NB4 (cell line): Measurements from ENCODE around the gene PDE7B.

ENCODE experiments used
- DNase-seq: peaks from one replicate; pipeline ENCODE4 v3.0.0; 2010; ENCODE audit warnings: low read depth
- H3K4me3 ChIP-seq: one replicate; pipeline ENCODE4 v1.5.1; 2011; ENCODE audit warnings: mild to moderate bottlenecking, low read depth, low read length, moderate library complexity
- MYC ChIP-seq: IDR thresholded peaks from 2 replicates; pipeline ENCODE4 v1.6.1; 2011; ENCODE audit warnings: low read depth, low read length
- POLR2A ChIP-seq: IDR thresholded peaks from 2 replicates; pipeline ENCODE4 v1.6.1; 2011; ENCODE audit warnings: mild to moderate bottlenecking; ENCODE audit not compliant: insufficient read length; ENCODE audit errors: extremely low read depth
- TF ChIP-seq, protein P1 (sequence below): IDR thresholded peaks from one replicate; pipeline ENCODE4 v1.5.1; 2012; ENCODE audit warnings: low read depth, low read length
- TF ChIP-seq, protein P2 (sequence below): IDR thresholded peaks from 2 replicates; pipeline ENCODE4 v1.6.1; 2011; ENCODE audit warnings: low read depth, low read length

Gene PDE7B

DNA sequence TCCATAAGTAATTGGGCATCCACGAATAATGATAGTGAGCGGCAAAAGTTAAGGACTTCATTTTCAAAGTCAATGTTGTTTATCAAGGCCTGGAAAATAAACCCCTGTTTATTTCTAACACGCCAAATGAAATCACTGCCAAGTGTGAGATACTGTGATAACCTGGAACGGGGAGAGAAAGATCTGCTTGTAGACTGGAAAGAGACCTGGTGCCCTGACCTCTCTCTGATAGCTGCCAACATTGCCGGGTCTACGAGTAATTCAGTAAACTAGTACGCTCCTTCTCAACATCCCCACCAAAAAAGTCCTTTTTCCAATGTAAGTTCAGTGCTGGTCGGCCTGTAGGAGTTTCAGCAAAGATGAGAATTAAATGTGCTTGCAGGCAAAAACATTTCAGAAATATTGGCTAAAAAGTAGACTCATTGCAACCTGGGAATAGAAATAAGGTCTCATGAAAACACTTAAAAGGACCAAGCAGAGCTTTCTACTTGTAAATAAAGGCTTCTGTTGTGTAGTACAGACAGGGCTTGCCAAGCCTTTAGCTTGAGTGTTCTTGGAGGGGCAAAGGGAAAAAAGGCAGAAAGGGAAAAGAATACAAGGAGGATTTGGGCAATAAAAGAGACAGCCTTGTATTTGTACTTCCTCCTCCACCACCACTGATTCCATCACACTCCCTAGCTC lies 43.9 kb downstream of the PDE7B start:
- H3K4me3 ChIP-seq: no peak overlapping the region
- no peak for DNase-seq
- TF ChIP-seq, protein P1, sequence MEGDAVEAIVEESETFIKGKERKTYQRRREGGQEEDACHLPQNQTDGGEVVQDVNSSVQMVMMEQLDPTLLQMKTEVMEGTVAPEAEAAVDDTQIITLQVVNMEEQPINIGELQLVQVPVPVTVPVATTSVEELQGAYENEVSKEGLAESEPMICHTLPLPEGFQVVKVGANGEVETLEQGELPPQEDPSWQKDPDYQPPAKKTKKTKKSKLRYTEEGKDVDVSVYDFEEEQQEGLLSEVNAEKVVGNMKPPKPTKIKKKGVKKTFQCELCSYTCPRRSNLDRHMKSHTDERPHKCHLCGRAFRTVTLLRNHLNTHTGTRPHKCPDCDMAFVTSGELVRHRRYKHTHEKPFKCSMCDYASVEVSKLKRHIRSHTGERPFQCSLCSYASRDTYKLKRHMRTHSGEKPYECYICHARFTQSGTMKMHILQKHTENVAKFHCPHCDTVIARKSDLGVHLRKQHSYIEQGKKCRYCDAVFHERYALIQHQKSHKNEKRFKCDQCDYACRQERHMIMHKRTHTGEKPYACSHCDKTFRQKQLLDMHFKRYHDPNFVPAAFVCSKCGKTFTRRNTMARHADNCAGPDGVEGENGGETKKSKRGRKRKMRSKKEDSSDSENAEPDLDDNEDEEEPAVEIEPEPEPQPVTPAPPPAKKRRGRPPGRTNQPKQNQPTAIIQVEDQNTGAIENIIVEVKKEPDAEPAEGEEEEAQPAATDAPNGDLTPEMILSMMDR: no peak
- no peak for TF ChIP-seq MYC
- TF ChIP-seq POLR2A: no peak
- TF ChIP-seq, protein P2, sequence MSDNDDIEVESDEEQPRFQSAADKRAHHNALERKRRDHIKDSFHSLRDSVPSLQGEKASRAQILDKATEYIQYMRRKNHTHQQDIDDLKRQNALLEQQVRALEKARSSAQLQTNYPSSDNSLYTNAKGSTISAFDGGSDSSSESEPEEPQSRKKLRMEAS: no peak

DNA sequence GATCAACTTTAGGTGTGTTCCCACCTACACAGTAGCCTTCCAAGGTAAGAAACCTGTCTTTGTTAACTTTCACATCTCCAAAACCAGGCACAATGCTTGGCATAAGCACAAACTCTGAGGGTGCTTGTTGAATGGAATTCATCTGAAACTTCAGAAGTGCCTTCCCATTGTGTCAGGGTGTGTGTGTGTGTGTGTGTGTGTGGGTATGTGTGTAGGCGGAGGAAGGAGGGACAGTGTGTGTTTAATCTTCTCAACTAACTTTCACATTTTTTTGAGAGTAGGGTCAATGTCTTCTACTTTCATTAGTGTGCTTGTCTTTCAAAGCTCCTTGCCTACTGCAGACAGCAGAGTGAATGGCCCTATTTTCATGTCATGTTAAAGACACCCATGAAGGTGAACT lies 45.6 kb downstream of the PDE7B start:
- TF ChIP-seq, protein P1: no peak
- TF ChIP-seq POLR2A (no peak), MYC (no peak)
- TF ChIP-seq, protein P2: no peak
- no peak for DNase-seq
- H3K4me3 ChIP-seq: no peak overlapping the region

DNA sequence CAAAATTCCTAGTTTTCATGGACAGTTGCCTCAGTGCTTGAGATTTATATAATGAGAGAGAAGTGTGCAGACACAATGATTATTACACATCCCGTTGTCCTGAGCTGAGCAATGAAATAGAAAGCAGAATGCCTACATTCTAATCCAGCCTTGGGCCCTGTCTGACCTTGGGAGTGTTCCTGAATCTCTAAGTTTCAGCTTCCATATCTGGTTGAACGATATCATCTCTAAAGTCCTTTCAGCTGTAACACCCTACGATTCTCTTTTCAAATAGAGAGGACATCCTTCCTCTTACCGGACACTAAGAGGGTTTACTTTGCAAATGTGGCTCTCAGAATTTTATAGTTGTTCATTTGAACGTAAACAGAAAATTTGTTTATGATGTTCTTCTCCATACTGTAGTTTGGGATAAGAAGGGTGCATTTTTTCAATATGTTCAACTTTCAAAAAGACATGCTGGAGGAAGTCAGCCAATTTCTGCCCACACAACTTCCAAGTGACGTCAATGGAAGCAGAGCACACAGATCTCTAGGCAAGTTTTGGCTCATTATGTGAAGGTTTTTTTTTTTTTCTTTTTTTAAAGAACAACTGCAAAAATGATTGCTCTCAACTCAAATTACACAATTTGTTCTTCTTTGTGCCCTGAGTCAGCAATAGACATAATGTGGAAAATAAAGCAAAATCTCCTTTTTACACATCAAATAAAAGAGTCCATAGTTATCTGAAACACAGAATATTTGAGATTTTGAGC lies 50.4 kb downstream of the PDE7B start:
- H3K4me3 ChIP-seq: no peak overlapping the region
- no peak for DNase-seq
- TF ChIP-seq, protein P2: no peak
- TF ChIP-seq MYC (no peak), POLR2A (no peak)
- TF ChIP-seq, protein P1: no peak

DNA sequence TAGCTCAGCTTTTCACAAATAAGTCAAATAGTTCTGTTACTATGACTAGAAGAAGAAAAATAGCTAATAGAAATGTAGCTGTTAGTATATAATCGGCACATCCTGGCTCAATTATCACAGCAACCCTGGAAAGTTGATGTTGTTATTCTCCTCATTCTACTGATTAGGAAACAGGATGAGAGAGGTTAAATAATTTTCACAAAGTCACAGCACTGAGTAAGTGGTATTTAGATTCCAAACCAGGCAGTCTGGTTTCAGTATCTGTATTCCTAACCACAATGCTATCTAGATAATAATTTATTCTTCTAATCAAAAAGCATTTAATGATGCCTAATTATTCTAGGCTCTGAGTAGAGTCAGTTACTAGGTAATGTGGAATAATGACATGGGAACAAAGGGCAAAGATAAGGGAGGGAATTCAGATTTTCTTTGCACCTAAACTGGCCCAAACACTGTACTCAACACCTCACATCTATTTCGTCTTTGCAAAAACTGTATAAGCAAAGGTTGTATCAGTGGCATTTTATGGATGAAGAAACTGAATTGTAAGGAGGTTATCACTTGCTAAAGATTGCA lies 51.3 kb downstream of the PDE7B start:
- no peak for DNase-seq
- TF ChIP-seq, protein P2: no peak
- TF ChIP-seq, protein P1: no peak
- TF ChIP-seq POLR2A: no peak
- TF ChIP-seq MYC: no peak
- H3K4me3 ChIP-seq: no peak overlapping the region

DNA sequence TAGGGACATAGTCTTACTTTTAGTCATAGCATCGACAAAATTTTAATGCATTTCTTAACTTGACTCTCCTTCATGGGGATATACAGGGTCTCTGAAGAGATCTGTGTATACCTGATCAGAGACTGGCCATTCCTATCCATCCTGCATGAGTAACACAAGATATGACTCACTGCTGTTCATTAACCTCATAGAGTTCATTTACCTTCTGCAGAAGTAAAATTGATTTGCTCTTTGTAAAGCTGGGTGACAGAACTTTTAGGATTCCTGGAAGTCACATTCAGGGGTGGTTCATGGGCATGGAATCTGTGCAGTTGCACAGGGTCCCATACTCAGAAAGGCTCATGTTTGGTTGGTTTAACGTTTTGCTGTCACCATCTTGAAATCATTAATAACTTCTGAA lies 53.2 kb downstream of the PDE7B start:
- no peak overlapping the region for H3K4me3 ChIP-seq
- no peak for TF ChIP-seq MYC

DNA sequence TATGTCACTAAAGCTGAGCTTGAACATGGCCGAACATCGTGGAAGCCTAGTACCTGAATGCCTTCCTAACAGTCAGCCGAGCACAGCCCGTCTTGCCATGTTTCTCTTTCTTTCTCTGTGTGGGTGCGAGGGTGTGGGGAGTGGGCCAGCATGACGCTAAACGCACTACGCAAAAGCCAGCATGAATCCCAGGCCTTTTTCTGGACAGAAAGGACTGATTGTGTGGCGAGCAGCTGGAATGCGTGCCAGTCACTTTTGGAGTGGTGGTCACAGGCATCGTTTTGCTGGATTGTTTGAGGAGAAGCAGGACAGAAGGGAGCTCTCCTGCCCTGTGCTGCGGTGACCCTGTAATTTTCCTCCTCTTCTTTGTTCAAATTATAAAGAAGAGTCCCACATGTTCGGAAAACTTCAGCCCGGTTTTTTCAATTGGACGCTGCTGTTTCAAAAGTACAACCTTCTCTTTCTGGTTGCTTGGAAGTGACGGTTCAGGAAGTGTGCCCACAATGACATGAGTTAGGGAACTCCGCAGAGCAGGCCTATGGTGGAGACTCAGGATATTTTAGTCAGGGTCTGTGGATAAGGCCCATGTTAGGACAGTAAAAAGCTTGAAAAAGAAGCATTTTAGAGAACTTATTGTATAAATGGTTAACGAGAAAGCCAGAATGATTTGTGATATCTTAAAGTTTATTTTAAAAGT lies 54.3 kb downstream of the PDE7B start:
- H3K4me3 ChIP-seq: no peak overlapping the region
- TF ChIP-seq MYC (no peak), POLR2A (no peak)
- TF ChIP-seq, protein P2: no peak
- TF ChIP-seq, protein P1: no peak
- no peak for DNase-seq

More for the DNA sequence above, 53.2 kb downstream of the PDE7B start:
- no peak for DNase-seq
